Mammary epithelial cell (primary cell): ENCODE measurements around the gene OST4.

Experiments used
- CTCF ChIP-seq, 2 donors: IDR thresholded peaks in 1 of 2; conservative IDR thresholded peaks in 1 of 2; 2 replicates each; pipeline ENCODE4 v1.5.1; 2011 to 2012; ENCODE audit warnings: inconsistent platforms in 2 of 2, low read length in 2 of 2, mild to moderate bottlenecking in 2 of 2, control low read depth in 1 of 2, low read depth in 1 of 2; ENCODE audit not compliant: insufficient read depth in 1 of 2; ENCODE audit errors: extremely low read depth in 1 of 2
- EZH2 ChIP-seq: IDR thresholded peaks from 2 replicates; pipeline ENCODE4 v1.6.1; 2012; ENCODE audit warnings: low read length, inconsistent platforms, borderline replicate concordance

GRCh38 chr2:27095427-27095744 lies 23.9 kb upstream of the OST4 start:
- TF ChIP-seq EZH2, result no peak
- TF ChIP-seq CTCF (conservative IDR thresholded peaks at IDR 0.05 in 1 of 2, IDR thresholded peaks at IDR 0.05 in 1 of 2; ENCODE audit: extremely low read depth in 1 of 2, insufficient read depth in 1 of 2, low read depth in 1 of 2, low read length in 2 of 2), result no peak
